ENCODE results near the gene RRP8. TPM values are rescaled to one million over a fixed set of nuclear protein-coding genes. Genes with fewer than 3 reads are reported as not detected.

Gene RRP8
- total RNA-seq = 19.6 TPM

GRCh38 chr11:6603287-6604080, at the start of gene RRP8, which contains the start of gene ILK:
Gene RRP8 (minus strand): TSS chr11:6603616. CDS start chr11:6603502, 114 bp downstream.
Gene ILK (plus strand): TSS chr11:6603774. CDS start chr11:6604272, 498 bp downstream.

GRCh38 chr11:6619004-6619745, 15.8 kb upstream of the RRP8 start, which contains the start of gene TPP1:
Gene TPP1 (minus strand): TSS chr11:6619422. CDS start chr11:6619400, 22 bp downstream.

GRCh38 chr11:6612213-6613041, 9.0 kb upstream of the RRP8 start, which contains the start of gene TAF10:
Gene TAF10 (minus strand): TSS chr11:6612216. CDS start chr11:6612189, 27 bp downstream.

Other genes with a start within 250 kb of the RRP8 start
- gene SMPD1, start 213.1 kb downstream of the RRP8 start, total RNA-seq = 27.4 TPM
- 61.8 TPM for gene APBB1, start 184.5 kb downstream of the RRP8 start, total RNA-seq
- 2.5 TPM for gene HPX, start 162.6 kb downstream of the RRP8 start, total RNA-seq
- gene TRIM3, start 129.7 kb downstream of the RRP8 start, total RNA-seq = 48.8 TPM
- gene ARFIP2, start 122.3 kb downstream of the RRP8 start, total RNA-seq = 44.1 TPM
- 22.5 TPM for gene TIMM10B, start 122.1 kb downstream of the RRP8 start, total RNA-seq
- gene DNHD1, start 106.3 kb downstream of the RRP8 start, total RNA-seq = 11.6 TPM
- gene ILK, start 158 bp upstream of the RRP8 start, total RNA-seq = 143 TPM
- 56.2 TPM for gene TAF10, start 8.6 kb upstream of the RRP8 start, total RNA-seq
- gene TPP1, start 15.8 kb upstream of the RRP8 start, total RNA-seq = 113 TPM
- gene DCHS1, start 52.2 kb upstream of the RRP8 start, total RNA-seq = 73.7 TPM
- 40.5 TPM for gene MRPL17, start 79.7 kb upstream of the RRP8 start, total RNA-seq
- gene OR2AG2, start 168.4 kb upstream of the RRP8 start, total RNA-seq = 0.18 TPM
- gene OR2AG1, start 179.4 kb upstream of the RRP8 start, total RNA-seq = not detected
- 0.41 TPM for gene OR6A2, start 196.1 kb upstream of the RRP8 start, total RNA-seq
- not detected for gene OR10A5, start 242.1 kb upstream of the RRP8 start, total RNA-seq

Data from metanephros (tissue), 1 donor.